Liver (tissue), 9 donors: ENCODE measurements around the gene ABHD12B. TPM values are rescaled to one million over a fixed set of nuclear protein-coding genes. Genes with fewer than 3 reads are reported as not detected.

Experiments
- DNase-seq: peaks from one replicate; pipeline ENCODE4 v3.0.0-alpha.2; 2017; ENCODE audit warnings: low spot score
- H3K27ac ChIP-seq, 2 donors: one replicate each; pipeline ENCODE4 v1.7.0; 2013; ENCODE audit warnings: inconsistent platforms in 2 of 2, low read length in 2 of 2, control low read depth in 1 of 2, low read depth in 1 of 2, mild to moderate bottlenecking in 1 of 2
- H3K27me3 ChIP-seq, 4 donors: one replicate each; pipeline versions ENCODE4 v1.6.1 to v1.7.0; 2013; ENCODE audit warnings: low read length in 3 of 4, inconsistent platforms in 1 of 4, mild to moderate bottlenecking in 1 of 4, moderate library complexity in 1 of 4; ENCODE audit not compliant: control insufficient read depth in 4 of 4, insufficient read depth in 4 of 4
- H3K36me3 ChIP-seq, 4 donors: one replicate each; pipeline versions ENCODE4 v1.6.1 to v1.7.0; 2013; ENCODE audit warnings: low read length in 3 of 4, mild to moderate bottlenecking in 3 of 4, low read depth in 1 of 4, moderate library complexity in 1 of 4; ENCODE audit not compliant: control insufficient read depth in 4 of 4, insufficient read depth in 3 of 4
- H3K4me1 ChIP-seq, 4 donors: one replicate each; pipeline versions ENCODE4 v1.6.1 to v1.7.0; 2013; ENCODE audit warnings: low read length in 3 of 4, mild to moderate bottlenecking in 3 of 4, moderate library complexity in 1 of 4; ENCODE audit not compliant: control insufficient read depth in 4 of 4, insufficient read depth in 4 of 4
- H3K4me3 ChIP-seq, 3 donors: one replicate each; pipeline versions ENCODE4 v1.6.1 to v1.7.0; 2013; ENCODE audit warnings: low read length in 3 of 3, control low read depth in 1 of 3, low read depth in 1 of 3, mild to moderate bottlenecking in 1 of 3
- H3K9ac ChIP-seq, 2 donors: one replicate each; pipeline ENCODE4 v1.7.0; 2013; ENCODE audit warnings: low read length in 2 of 2, mild to moderate bottlenecking in 2 of 2, moderate library complexity in 2 of 2, control low read depth in 1 of 2, low read depth in 1 of 2
- H3K9me3 ChIP-seq, 4 donors: one replicate each; pipeline versions ENCODE4 v1.6.1 to v1.7.0; 2013; ENCODE audit warnings: low read length in 3 of 4; ENCODE audit not compliant: control insufficient read depth in 4 of 4
- ATF3 ChIP-seq: IDR thresholded peaks from 2 replicates; pipeline ENCODE4 v1.6.1; 2016; ENCODE audit warnings: antibody characterized with exemption
- EGR1 ChIP-seq, 2 donors: IDR thresholded peaks; 2 replicates each; pipeline ENCODE4 v1.6.1; 2016 to 2018; ENCODE audit warnings: antibody characterized with exemption in 2 of 2, low read depth in 2 of 2
- FOXA1 ChIP-seq: IDR thresholded peaks from 2 replicates; pipeline ENCODE4 v1.6.1; 2016; ENCODE audit warnings: antibody characterized with exemption
- FOXA2 ChIP-seq: IDR thresholded peaks from 2 replicates; pipeline ENCODE4 v1.6.1; 2016; ENCODE audit warnings: antibody characterized with exemption
- GABPA ChIP-seq, 2 donors: IDR thresholded peaks in 1 of 2; conservative IDR thresholded peaks in 1 of 2; 2 replicates each; pipeline ENCODE4 v1.6.1; 2016; ENCODE audit warnings: antibody characterized with exemption in 2 of 2, mild to moderate bottlenecking in 1 of 2, moderate library complexity in 1 of 2
- HNF4A ChIP-seq, 2 donors: conservative IDR thresholded peaks; 2 replicates each; pipeline ENCODE4 v1.6.1; 2016; ENCODE audit warnings: antibody characterized with exemption in 2 of 2, mild to moderate bottlenecking in 2 of 2
- HNF4G ChIP-seq: IDR thresholded peaks from 2 replicates; pipeline ENCODE4 v1.6.1; 2016; ENCODE audit warnings: antibody characterized with exemption
- JUND ChIP-seq, 2 donors: IDR thresholded peaks; 2 replicates each; pipeline ENCODE4 v1.6.1; 2016; ENCODE audit warnings: antibody characterized with exemption in 2 of 2
- MAX ChIP-seq: IDR thresholded peaks from 2 replicates; pipeline ENCODE4 v1.6.1; 2016; ENCODE audit warnings: antibody characterized with exemption
- NR2F2 ChIP-seq: IDR thresholded peaks from 2 replicates; pipeline ENCODE4 v1.6.1; 2016; ENCODE audit warnings: antibody characterized with exemption
- RAD21 ChIP-seq, 2 donors: IDR thresholded peaks; 2 replicates each; pipeline ENCODE4 v1.6.1; 2016; ENCODE audit warnings: antibody characterized with exemption in 2 of 2, mild to moderate bottlenecking in 2 of 2
- REST ChIP-seq: IDR thresholded peaks from 2 replicates; pipeline ENCODE4 v1.6.1; 2016; ENCODE audit warnings: antibody characterized with exemption, mild to moderate bottlenecking
- RXRA ChIP-seq, 2 donors: IDR thresholded peaks; 2 replicates each; pipeline ENCODE4 v1.6.1; 2017 to 2018; ENCODE audit warnings: antibody characterized with exemption in 2 of 2, mild to moderate bottlenecking in 1 of 2
- SP1 ChIP-seq: IDR thresholded peaks from 2 replicates; pipeline ENCODE4 v1.6.1; 2018; ENCODE audit warnings: antibody characterized with exemption, mild to moderate bottlenecking
- TAF1 ChIP-seq: conservative IDR thresholded peaks from 2 replicates; pipeline ENCODE4 v1.6.1; 2016; ENCODE audit warnings: antibody characterized with exemption, mild to moderate bottlenecking
- YY1 ChIP-seq: IDR thresholded peaks from 2 replicates; pipeline ENCODE4 v1.6.1; 2016; ENCODE audit warnings: antibody characterized with exemption, mild to moderate bottlenecking
- ZBTB33 ChIP-seq: IDR thresholded peaks from 2 replicates; pipeline ENCODE4 v1.6.1; 2016; ENCODE audit warnings: antibody characterized with exemption
- WGBS: extraction: QIAGEN DNeasy Blood & Tissue Kit; methylation state at CpG from one replicate; pipeline ENCODE4 v1.1.7; 2013; 5-methylcytosine and 5-hydroxymethylcytosine counted together
- polyA plus RNA-seq, 2 donors: library from polyadenylated mRNA; stranded (reverse) in 1 of 2; unstranded in 1 of 2; fragments of 200-250 nt in 1 of 2; fragments of >200 nt in 1 of 2; fragmentation: Nextera tagmentation in 1 of 2; extraction: Ambion mirVana in 1 of 2; gene quantifications; one replicate each; pipeline versions ENCODE4 v1.2.1 to v1.2.3, GENCODE V29; 2013 to 2015
- total RNA-seq, 2 donors: library from RNA; depleted of rRNA; stranded (reverse); fragments of >200 nt; gene quantifications; one replicate each; pipeline ENCODE4 v1.2.3, GENCODE V29; 2014
- TF ChIP-seq, protein P1 (sequence below): fragments of 150-350 bp; IDR thresholded peaks from 2 replicates; pipeline ENCODE4 v1.5.1; 2017; ENCODE audit warnings: improper control_type of control experiment, low read depth, low read length; ENCODE audit not compliant: missing input control
- donor health status: healthy.
- donor health status: healthy.
- donor health status: healthy.
- donor health status: healthy.
- donor health status: healthy.

Gene ABHD12B
- total and polyA plus RNA-seq, 4 donors = 0.09 to 0.58 TPM; not detected in 2

GRCh38 chr14:50936882-50937281, 65.0 kb downstream of the ABHD12B start:
- DNase-seq = no peak
- H3K4me3 ChIP-seq = no peak overlapping the region
- H3K27me3 ChIP-seq = no peaks in the 10 kb centered on the region
- peaks cover 14 to 76% (median 74%) of the 10 kb centered on the region in 4 donors for H3K4me1 ChIP-seq
- TF ChIP-seq RXRA (IDR thresholded peaks at IDR 0.05) (no peak), FOXA2 (no peak), EGR1 (IDR thresholded peaks at IDR 0.05; ENCODE audit: low read depth in 2 of 2) (no peak), HNF4G (no peak), REST (no peak), SP1 (no peak), FOXA1 (no peak), HNF4A (conservative IDR thresholded peaks at IDR 0.05) (no peak), RAD21 (IDR thresholded peaks at IDR 0.05) (no peak), MAX (no peak), ATF3 (no peak), ZBTB33 (no peak), GABPA (IDR thresholded peaks at IDR 0.05 in 1 of 2, conservative IDR thresholded peaks at IDR 0.05 in 1 of 2) (no peak), TAF1 (no peak), NR2F2 (no peak), JUND (IDR thresholded peaks at IDR 0.05) (no peak), YY1 (no peak)
- TF ChIP-seq, protein P1, sequence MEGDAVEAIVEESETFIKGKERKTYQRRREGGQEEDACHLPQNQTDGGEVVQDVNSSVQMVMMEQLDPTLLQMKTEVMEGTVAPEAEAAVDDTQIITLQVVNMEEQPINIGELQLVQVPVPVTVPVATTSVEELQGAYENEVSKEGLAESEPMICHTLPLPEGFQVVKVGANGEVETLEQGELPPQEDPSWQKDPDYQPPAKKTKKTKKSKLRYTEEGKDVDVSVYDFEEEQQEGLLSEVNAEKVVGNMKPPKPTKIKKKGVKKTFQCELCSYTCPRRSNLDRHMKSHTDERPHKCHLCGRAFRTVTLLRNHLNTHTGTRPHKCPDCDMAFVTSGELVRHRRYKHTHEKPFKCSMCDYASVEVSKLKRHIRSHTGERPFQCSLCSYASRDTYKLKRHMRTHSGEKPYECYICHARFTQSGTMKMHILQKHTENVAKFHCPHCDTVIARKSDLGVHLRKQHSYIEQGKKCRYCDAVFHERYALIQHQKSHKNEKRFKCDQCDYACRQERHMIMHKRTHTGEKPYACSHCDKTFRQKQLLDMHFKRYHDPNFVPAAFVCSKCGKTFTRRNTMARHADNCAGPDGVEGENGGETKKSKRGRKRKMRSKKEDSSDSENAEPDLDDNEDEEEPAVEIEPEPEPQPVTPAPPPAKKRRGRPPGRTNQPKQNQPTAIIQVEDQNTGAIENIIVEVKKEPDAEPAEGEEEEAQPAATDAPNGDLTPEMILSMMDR = no peak
- 53% methylated on average over 2 of the region's 2 CpGs for WGBS
- H3K9ac ChIP-seq = no peak overlapping the region
- peak overlapping the region; percentile 48 to 75 for H3K27ac ChIP-seq
- no peaks in the 10 kb centered on the region for H3K9me3 ChIP-seq
- peaks cover 4 to 20% (median 8%) of the 10 kb centered on the region in 4 donors for H3K36me3 ChIP-seq
